Epithelial cell of proximal tubule (primary cell): ENCODE measurements around the gene INTS3. TPM values are rescaled to one million over a fixed set of nuclear protein-coding genes. Genes with fewer than 3 reads are reported as not detected.

Source experiments
- DNase-seq: peaks from one replicate; pipeline ENCODE4 v3.0.0-alpha.2; 2011; ENCODE audit warnings: low read depth
- H3K4me3 ChIP-seq: 2 replicates; pipeline ENCODE4 v1.5.1; 2011; ENCODE audit warnings: low read depth, mild to moderate bottlenecking, low read length
- total RNA-seq: library from RNA; depleted of rRNA; stranded (reverse); fragments of >200 nt; gene quantifications from 2 replicates; pipeline ENCODE4 v1.2.3, GENCODE V29; 2015
- TF ChIP-seq, protein P1 (sequence below): conservative IDR thresholded peaks from 2 replicates; pipeline ENCODE4 v1.5.1; 2012; ENCODE audit warnings: low read depth, mild to moderate bottlenecking, low read length

Gene INTS3
- total RNA-seq, 1 donor from 2014 or later = 30.3 TPM

DNA sequence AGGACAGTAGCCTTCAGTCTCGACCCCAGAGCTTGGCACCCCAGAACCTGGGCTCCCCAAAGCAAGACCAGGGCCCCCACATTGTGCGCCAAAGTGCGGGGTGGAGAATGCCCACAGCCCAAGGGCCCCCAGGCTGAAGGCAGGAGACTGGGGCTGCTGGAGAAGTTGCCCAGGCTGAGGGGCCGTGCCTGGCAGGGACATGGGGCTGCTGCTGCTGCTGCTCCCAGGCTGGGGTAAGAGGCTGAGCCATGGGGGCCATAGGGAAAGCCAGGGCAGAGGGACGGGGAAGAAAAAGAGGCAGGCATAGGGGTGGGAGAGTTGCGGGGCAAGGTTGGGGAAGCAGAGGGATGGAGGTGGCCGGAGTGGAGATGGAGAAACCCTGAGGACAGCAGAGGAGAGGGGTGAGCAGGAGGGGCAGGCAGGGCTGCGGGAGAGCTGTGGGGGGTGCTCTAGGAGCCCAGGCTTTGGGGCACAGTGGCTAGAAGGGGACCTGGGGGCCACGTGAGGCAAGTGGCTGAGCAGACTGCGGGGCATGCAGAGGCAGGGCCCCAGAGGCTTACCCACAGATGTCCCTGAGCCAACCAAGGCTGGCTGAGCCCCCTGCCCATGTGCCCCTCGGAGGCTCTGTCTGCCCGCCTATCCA lies 66.2 kb downstream of the INTS3 start:
- DNase-seq = no peak
- TF ChIP-seq, protein P1, sequence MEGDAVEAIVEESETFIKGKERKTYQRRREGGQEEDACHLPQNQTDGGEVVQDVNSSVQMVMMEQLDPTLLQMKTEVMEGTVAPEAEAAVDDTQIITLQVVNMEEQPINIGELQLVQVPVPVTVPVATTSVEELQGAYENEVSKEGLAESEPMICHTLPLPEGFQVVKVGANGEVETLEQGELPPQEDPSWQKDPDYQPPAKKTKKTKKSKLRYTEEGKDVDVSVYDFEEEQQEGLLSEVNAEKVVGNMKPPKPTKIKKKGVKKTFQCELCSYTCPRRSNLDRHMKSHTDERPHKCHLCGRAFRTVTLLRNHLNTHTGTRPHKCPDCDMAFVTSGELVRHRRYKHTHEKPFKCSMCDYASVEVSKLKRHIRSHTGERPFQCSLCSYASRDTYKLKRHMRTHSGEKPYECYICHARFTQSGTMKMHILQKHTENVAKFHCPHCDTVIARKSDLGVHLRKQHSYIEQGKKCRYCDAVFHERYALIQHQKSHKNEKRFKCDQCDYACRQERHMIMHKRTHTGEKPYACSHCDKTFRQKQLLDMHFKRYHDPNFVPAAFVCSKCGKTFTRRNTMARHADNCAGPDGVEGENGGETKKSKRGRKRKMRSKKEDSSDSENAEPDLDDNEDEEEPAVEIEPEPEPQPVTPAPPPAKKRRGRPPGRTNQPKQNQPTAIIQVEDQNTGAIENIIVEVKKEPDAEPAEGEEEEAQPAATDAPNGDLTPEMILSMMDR = no peak
- H3K4me3 ChIP-seq = no peak overlapping the region

- no peak for DNase-seq
- no peak overlapping the region for H3K4me3 ChIP-seq
- TF ChIP-seq, protein P1 = no peak
Measured at GRCh38 chr1:153794624-153795329, 66.9 kb downstream of the INTS3 start.

GRCh38 chr1:153795330-153795837 lies 67.5 kb downstream of the INTS3 start:
- TF ChIP-seq, protein P1 = no peak
- H3K4me3 ChIP-seq = no peak overlapping the region
- DNase-seq = no peak

- no peak for DNase-seq
- TF ChIP-seq, protein P1 = no peak
Measured at GRCh38 chr1:153795934-153796785, 68.3 kb downstream of the INTS3 start.

GRCh38 chr1:153796786-153797659 lies 69.2 kb downstream of the INTS3 start:
- no peak overlapping the region for H3K4me3 ChIP-seq
- TF ChIP-seq, protein P1 = peak; percentile 82
- no peak for DNase-seq

More at GRCh38 chr1:153795934-153796785, 68.3 kb downstream of the INTS3 start:
- H3K4me3 ChIP-seq = no peak overlapping the region

- DNase-seq = no peak
- TF ChIP-seq, protein P1 = no peak
- H3K4me3 ChIP-seq = no peak overlapping the region
Measured at GRCh38 chr1:153798468-153798780, 70.6 kb downstream of the INTS3 start.
